ENCODE measurements around the gene CHST3.

CHST3 gene

DNA sequence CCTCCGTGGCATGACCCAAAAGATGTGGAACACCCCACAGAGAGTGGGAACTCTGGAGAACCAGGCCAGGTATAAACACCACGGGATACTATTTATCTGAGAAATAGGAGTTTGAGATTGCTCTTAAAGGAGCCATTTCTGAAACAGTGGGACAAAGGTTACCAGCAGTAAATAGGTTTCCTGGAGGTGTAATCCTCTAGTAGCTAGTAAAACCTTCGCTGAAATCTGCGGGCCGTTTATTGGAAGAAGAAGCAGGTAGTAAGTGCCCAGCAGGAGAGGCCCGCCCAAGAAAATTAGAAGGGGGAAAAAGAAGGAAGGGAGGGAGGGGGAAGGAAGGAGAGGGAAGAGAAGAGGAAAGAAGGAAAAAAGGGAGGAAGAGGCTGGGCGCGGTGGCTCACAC lies 51.6 kb downstream of the CHST3 start:
- H3K9ac ChIP-seq (ENCODE audit: low read length) = no peak overlapping the region
- H3K4me2 ChIP-seq (ENCODE audit: low read depth, low read length, poor library complexity, severe bottlenecking) = no peak overlapping the region
- no peaks in the 10 kb centered on the region for H3K79me2 ChIP-seq (ENCODE audit: insufficient read depth, low read length)
- no peaks in the 10 kb centered on the region for H4K20me1 ChIP-seq (ENCODE audit: low read depth, low read length)
- no peaks in the 10 kb centered on the region for H3F3A ChIP-seq (ENCODE audit: insufficient read depth)
- H3K9me2 ChIP-seq (replicated peaks; ENCODE audit: insufficient read depth, low read length) = no peaks in the 10 kb centered on the region
- no peaks in the 10 kb centered on the region for H3K9me3 ChIP-seq (ENCODE audit: insufficient read depth, low read length)
- no peak overlapping the region for H2AFZ ChIP-seq (ENCODE audit: low read depth, low read length, severe bottlenecking)
- no peak for TF ChIP-seq EZH2phosphoT487 (conservative IDR thresholded peaks at IDR 0.05; ENCODE audit: low read length)
- no peak for TF ChIP-seq CTCF (IDR thresholded peaks at IDR 0.05; ENCODE audit: insufficient read depth, low read length, poor library complexity, severe bottlenecking)
- H3K36me3 ChIP-seq (ENCODE audit: low read length) = no peaks in the 10 kb centered on the region
- H3K4me3 ChIP-seq (ENCODE audit: insufficient read depth, low read length, poor library complexity, severe bottlenecking) = no peak overlapping the region
- H3K27ac ChIP-seq (ENCODE audit: low read depth, low read length) = no peak overlapping the region
- H3K27me3 ChIP-seq (ENCODE audit: low read length) = no peaks in the 10 kb centered on the region

GRCh38 chr10:72016608-72017300 lies 52.6 kb downstream of the CHST3 start:
- Histone ChIP-seq H3K27me3 (ENCODE audit: low read length) (no peaks in the 10 kb centered on the region), H2AFZ (ENCODE audit: low read depth, low read length, severe bottlenecking) (no peak overlapping the region), H3K4me2 (ENCODE audit: low read depth, low read length, poor library complexity, severe bottlenecking) (no peak overlapping the region), H3K9ac (ENCODE audit: low read length) (no peak overlapping the region), H3K79me2 (ENCODE audit: insufficient read depth, low read length) (no peaks in the 10 kb centered on the region), H3K4me3 (ENCODE audit: insufficient read depth, low read length, poor library complexity, severe bottlenecking) (no peak overlapping the region), H3K9me3 (ENCODE audit: insufficient read depth, low read length) (no peaks in the 10 kb centered on the region), H3K27ac (ENCODE audit: low read depth, low read length) (no peak overlapping the region), H3K36me3 (ENCODE audit: low read length) (no peaks in the 10 kb centered on the region), H4K20me1 (ENCODE audit: low read depth, low read length) (no peaks in the 10 kb centered on the region), H3K9me2 (replicated peaks; ENCODE audit: insufficient read depth, low read length) (no peaks in the 10 kb centered on the region), H3F3A (ENCODE audit: insufficient read depth) (no peaks in the 10 kb centered on the region)
- TF ChIP-seq EZH2phosphoT487 (conservative IDR thresholded peaks at IDR 0.05; ENCODE audit: low read length) (no peak), CTCF (IDR thresholded peaks at IDR 0.05; ENCODE audit: insufficient read depth, low read length, poor library complexity, severe bottlenecking) (no peak)

GRCh38 chr10:72019085-72019876 lies 55.1 kb downstream of the CHST3 start:
- Histone ChIP-seq H2AFZ (ENCODE audit: low read depth, low read length, severe bottlenecking) (no peak overlapping the region), H3K27ac (ENCODE audit: low read depth, low read length) (no peak overlapping the region), H3K9ac (ENCODE audit: low read length) (no peak overlapping the region), H3K4me3 (ENCODE audit: insufficient read depth, low read length, poor library complexity, severe bottlenecking) (no peak overlapping the region), H3K4me2 (ENCODE audit: low read depth, low read length, poor library complexity, severe bottlenecking) (no peak overlapping the region), H3K27me3 (ENCODE audit: low read length) (no peaks in the 10 kb centered on the region), H4K20me1 (ENCODE audit: low read depth, low read length) (no peaks in the 10 kb centered on the region), H3K36me3 (ENCODE audit: low read length) (no peaks in the 10 kb centered on the region), H3F3A (ENCODE audit: insufficient read depth) (no peaks in the 10 kb centered on the region), H3K79me2 (ENCODE audit: insufficient read depth, low read length) (no peaks in the 10 kb centered on the region), H3K9me2 (replicated peaks; ENCODE audit: insufficient read depth, low read length) (no peaks in the 10 kb centered on the region), H3K9me3 (ENCODE audit: insufficient read depth, low read length) (no peaks in the 10 kb centered on the region)
- no peak for TF ChIP-seq CTCF (IDR thresholded peaks at IDR 0.05; ENCODE audit: insufficient read depth, low read length, poor library complexity, severe bottlenecking)
- TF ChIP-seq EZH2phosphoT487 (conservative IDR thresholded peaks at IDR 0.05; ENCODE audit: low read length) = no peak
